ENCODE results near the gene LBH.

The LBH gene

GRCh38 chr2:30213907-30214463, 17.3 kb upstream of the LBH start:
- no peak overlapping the region for H3K4me3 ChIP-seq (ENCODE audit: low read length)
- TF ChIP-seq CTCF (IDR thresholded peaks at IDR 0.05; ENCODE audit: insufficient read depth, low read depth, low read length, missing control alignments): no peak
- no peak for DNase-seq (ENCODE audit: low read depth)

GRCh38 chr2:30216157-30216556, 15.2 kb upstream of the LBH start:
- DNase-seq (ENCODE audit: low read depth): peak; percentile 31
- no peak overlapping the region for H3K4me3 ChIP-seq (ENCODE audit: low read length)
- no peak for TF ChIP-seq CTCF (IDR thresholded peaks at IDR 0.05; ENCODE audit: insufficient read depth, low read depth, low read length, missing control alignments)

- peak; percentile 88 for DNase-seq (ENCODE audit: low read depth)
- no peak overlapping the region for H3K4me3 ChIP-seq (ENCODE audit: low read length)
- TF ChIP-seq CTCF (IDR thresholded peaks at IDR 0.05; ENCODE audit: insufficient read depth, low read depth, low read length, missing control alignments): no peak
Measured at GRCh38 chr2:30217644-30218337, 13.5 kb upstream of the LBH start.

GRCh38 chr2:30218338-30218713, 13.0 kb upstream of the LBH start:
- DNase-seq (ENCODE audit: low read depth): no peak
- no peak for TF ChIP-seq CTCF (IDR thresholded peaks at IDR 0.05; ENCODE audit: insufficient read depth, low read depth, low read length, missing control alignments)
- H3K4me3 ChIP-seq (ENCODE audit: low read length): no peak overlapping the region

GRCh38 chr2:30218814-30219213, 12.5 kb upstream of the LBH start:
- DNase-seq (ENCODE audit: low read depth): peak; percentile 74
- no peak overlapping the region for H3K4me3 ChIP-seq (ENCODE audit: low read length)
- no peak for TF ChIP-seq CTCF (IDR thresholded peaks at IDR 0.05; ENCODE audit: insufficient read depth, low read depth, low read length, missing control alignments)

GRCh38 chr2:30219886-30220875, 11.2 kb upstream of the LBH start:
- DNase-seq (ENCODE audit: low read depth): no peak
- H3K4me3 ChIP-seq (ENCODE audit: low read length): no peak overlapping the region
- TF ChIP-seq CTCF (IDR thresholded peaks at IDR 0.05; ENCODE audit: insufficient read depth, low read depth, low read length, missing control alignments): no peak

All from epithelial cell of esophagus (primary cell).